HG03175 (cell line): ENCODE results near the gene ZSWIM1.

Source experiments
- ATAC-seq: cut with Tn5 transposase; IDR thresholded peaks from one replicate; pipeline ENCODE4 v1.9.1; 2021; ENCODE audit warnings: mild to moderate bottlenecking, moderate library complexity; ENCODE audit not compliant: unreplicated experiment

Gene ZSWIM1

GRCh38 chr20:45907219-45907948 is 26.4 kb downstream of the ZSWIM1 start:
- no peak for ATAC-seq

GRCh38 chr20:45908084-45908483 is 27.1 kb downstream of the ZSWIM1 start:
- no peak for ATAC-seq

GRCh38 chr20:45909336-45909808 is 28.3 kb downstream of the ZSWIM1 start:
- ATAC-seq = no peak

- no peak for ATAC-seq
Observed at GRCh38 chr20:45909817-45910669, 29.0 kb downstream of the ZSWIM1 start.

- peak; percentile 90 for ATAC-seq
Observed at GRCh38 chr20:45910670-45911485, 29.9 kb downstream of the ZSWIM1 start.

GRCh38 chr20:45911486-45912343 is 30.7 kb downstream of the ZSWIM1 start, which contains the start of gene PLTP:
Gene PLTP (minus strand): TSS chr20:45912155. CDS start chr20:45911452, 703 bp downstream.
- ATAC-seq = no peak

- ATAC-seq = no peak
Observed at GRCh38 chr20:45912344-45912682, 31.3 kb downstream of the ZSWIM1 start.

GRCh38 chr20:45913116-45913515 is 32.1 kb downstream of the ZSWIM1 start:
- ATAC-seq = no peak

- no peak for ATAC-seq
Observed at GRCh38 chr20:45917790-45918141, 36.7 kb downstream of the ZSWIM1 start.

GRCh38 chr20:45918182-45918737 is 37.2 kb downstream of the ZSWIM1 start:
- no peak for ATAC-seq

- no peak for ATAC-seq
Observed at GRCh38 chr20:45918779-45919537, 37.9 kb downstream of the ZSWIM1 start.

GRCh38 chr20:45919542-45920399 is 38.7 kb downstream of the ZSWIM1 start:
- no peak for ATAC-seq

GRCh38 chr20:45920462-45921336 is 39.7 kb downstream of the ZSWIM1 start:
- ATAC-seq = no peak

- ATAC-seq = no peak
Observed at GRCh38 chr20:45921337-45922189, 40.5 kb downstream of the ZSWIM1 start.

GRCh38 chr20:45924391-45925261 is 43.6 kb downstream of the ZSWIM1 start:
- no peak for ATAC-seq
